Mesenchymal stem cell (in vitro differentiated cells and primary cell): ENCODE results near the gene XIRP1.

Experiments
- DNase-seq: peaks from one replicate; pipeline ENCODE4 v3.0.0-alpha.2; 2013
- H2AFZ ChIP-seq: one replicate; pipeline ENCODE4 v1.6.1; 2013; ENCODE audit warnings: low read depth, mild to moderate bottlenecking, control low read depth, inconsistent platforms, low read length, moderate library complexity
- H2AK5ac ChIP-seq: 2 replicates; pipeline ENCODE4 v1.6.1; 2013; ENCODE audit warnings: low read length, moderate library complexity, mild to moderate bottlenecking, inconsistent platforms; ENCODE audit not compliant: severe bottlenecking
- H2BK120ac ChIP-seq: one replicate; pipeline ENCODE4 v1.6.1; 2013; ENCODE audit warnings: low read depth, mild to moderate bottlenecking, inconsistent platforms, low read length, moderate library complexity
- H2BK12ac ChIP-seq, 2 experiments: one replicate each; pipeline ENCODE4 v1.6.1; 2013; ENCODE audit warnings: inconsistent platforms in 2 of 2, low read length in 2 of 2, mild to moderate bottlenecking in 2 of 2, moderate library complexity in 2 of 2, control low read depth in 1 of 2
- H2BK15ac ChIP-seq: one replicate; pipeline ENCODE4 v1.6.1; 2013; ENCODE audit warnings: mild to moderate bottlenecking, low read depth, inconsistent platforms; ENCODE audit not compliant: poor library complexity, severe bottlenecking
- H2BK5ac ChIP-seq: 2 replicates; pipeline ENCODE4 v1.6.1; 2013; ENCODE audit warnings: low read depth, mild to moderate bottlenecking, low read length, control low read depth, inconsistent platforms; ENCODE audit not compliant: poor library complexity, severe bottlenecking
- H3K14ac ChIP-seq, 2 experiments: one replicate each; pipeline ENCODE4 v1.6.1; 2013; ENCODE audit warnings: inconsistent platforms in 2 of 2, low read length in 2 of 2, control low read depth in 1 of 2, mild to moderate bottlenecking in 1 of 2, moderate library complexity in 1 of 2
- H3K18ac ChIP-seq, 2 experiments: one replicate each; pipeline ENCODE4 v1.6.1; 2013; ENCODE audit warnings: inconsistent platforms in 2 of 2, low read length in 2 of 2, control low read depth in 1 of 2, low read depth in 1 of 2, mild to moderate bottlenecking in 1 of 2
- H3K23ac ChIP-seq, 2 experiments: one replicate each; pipeline ENCODE4 v1.6.1; 2013; ENCODE audit warnings: inconsistent platforms in 2 of 2, low read length in 2 of 2, mild to moderate bottlenecking in 2 of 2, moderate library complexity in 2 of 2, control low read depth in 1 of 2
- H3K27ac ChIP-seq: 2 replicates; pipeline ENCODE4 v1.5.1; 2013; ENCODE audit warnings: mild to moderate bottlenecking, moderate library complexity, low read length, control low read depth, inconsistent platforms; ENCODE audit not compliant: poor library complexity, severe bottlenecking
- H3K27me3 ChIP-seq, 2 experiments: 2 replicates each; pipeline versions ENCODE4 v1.6.1 to v1.7.0; 2013; ENCODE audit warnings: low read length in 2 of 2, mild to moderate bottlenecking in 2 of 2, moderate library complexity in 2 of 2, control low read depth in 1 of 2, inconsistent platforms in 1 of 2; ENCODE audit not compliant: control insufficient read depth in 1 of 2, insufficient read depth in 1 of 2
- H3K36me3 ChIP-seq, 2 experiments: 2 replicates each; pipeline versions ENCODE4 v1.6.1 to v1.7.0; 2013; ENCODE audit warnings: low read length in 2 of 2, control low read depth in 1 of 2, inconsistent platforms in 1 of 2, low read depth in 1 of 2, mild to moderate bottlenecking in 1 of 2; ENCODE audit not compliant: insufficient read depth in 2 of 2, control insufficient read depth in 1 of 2
- H3K4ac ChIP-seq, 2 experiments: one replicate each; pipeline ENCODE4 v1.6.1; 2013; ENCODE audit warnings: inconsistent platforms in 2 of 2, low read length in 2 of 2, mild to moderate bottlenecking in 2 of 2, moderate library complexity in 2 of 2, control low read depth in 1 of 2, low read depth in 1 of 2
- H3K4me1 ChIP-seq: 2 replicates; pipeline ENCODE4 v1.6.1; 2013; ENCODE audit warnings: low read depth, low read length, control low read depth; ENCODE audit not compliant: control insufficient read depth, insufficient read depth
- H3K4me2 ChIP-seq: 2 replicates; pipeline ENCODE4 v1.6.1; 2013; ENCODE audit warnings: low read length, mild to moderate bottlenecking, inconsistent platforms; ENCODE audit not compliant: poor library complexity, severe bottlenecking
- H3K4me3 ChIP-seq, 2 experiments: 2 replicates each; pipeline versions ENCODE4 v1.5.1 to v1.7.0; 2013; ENCODE audit warnings: low read length in 2 of 2, mild to moderate bottlenecking in 2 of 2, control low read depth in 1 of 2, low read depth in 1 of 2; ENCODE audit not compliant: insufficient read depth in 1 of 2
- H3K79me1 ChIP-seq: replicated peaks from 2 replicates; pipeline ENCODE4 v1.6.1; 2013; ENCODE audit warnings: mild to moderate bottlenecking, control low read depth, low read length, inconsistent platforms; ENCODE audit not compliant: poor library complexity, severe bottlenecking
- H3K9ac ChIP-seq: 2 replicates; pipeline ENCODE4 v1.7.0; 2013; ENCODE audit warnings: mild to moderate bottlenecking, low read length, moderate library complexity
- H3K9me3 ChIP-seq: 2 replicates; pipeline ENCODE4 v1.7.0; 2013; ENCODE audit warnings: mild to moderate bottlenecking, low read length; ENCODE audit not compliant: control insufficient read depth
- H4K8ac ChIP-seq: one replicate; pipeline ENCODE4 v1.6.1; 2013; ENCODE audit warnings: inconsistent platforms, mild to moderate bottlenecking, low read length, moderate library complexity
- H4K91ac ChIP-seq: one replicate; pipeline ENCODE4 v1.6.1; 2013; ENCODE audit warnings: mild to moderate bottlenecking, low read length, inconsistent platforms
- WGBS: methylation state at CpG from one replicate; pipeline ENCODE4 v1.1.7; 2013; ENCODE audit warnings: mixed read lengths; 5-methylcytosine and 5-hydroxymethylcytosine counted together

Gene XIRP1

GRCh38 chr3:39205131-39205530 is 12.7 kb upstream of the XIRP1 start:
- no peak overlapping the region for H3K4me3 ChIP-seq
- H3K23ac ChIP-seq = no peak overlapping the region
- no peak overlapping the region for H2AK5ac ChIP-seq
- H3K27ac ChIP-seq = no peak overlapping the region
- H3K9me3 ChIP-seq = peaks cover 4% of the 10 kb centered on the region
- H3K4me1 ChIP-seq = no peaks in the 10 kb centered on the region
- H4K8ac ChIP-seq = no peak overlapping the region
- H3K4me2 ChIP-seq = no peak overlapping the region
- no peak overlapping the region for H3K4ac ChIP-seq
- H2BK120ac ChIP-seq = no peak overlapping the region
- no peak overlapping the region for H3K18ac ChIP-seq
- H2BK12ac ChIP-seq = no peak overlapping the region
- H3K27me3 ChIP-seq = peaks cover 44 to 61% of the 10 kb centered on the region in 2 experiments
- WGBS = 76% methylated on average over 2 of the region's 2 CpGs
- no peak overlapping the region for H4K91ac ChIP-seq
- DNase-seq = no peak
- no peak overlapping the region for H3K9ac ChIP-seq
- no peak overlapping the region for H2BK15ac ChIP-seq
- no peak overlapping the region for H2BK5ac ChIP-seq
- H2AFZ ChIP-seq = no peak overlapping the region
- no peaks in the 10 kb centered on the region for H3K79me1 ChIP-seq
- no peak overlapping the region for H3K14ac ChIP-seq
- H3K36me3 ChIP-seq = no peaks in the 10 kb centered on the region

GRCh38 chr3:39203860-39204259 is 11.5 kb upstream of the XIRP1 start:
- Histone ChIP-seq H3K4me3 (no peak overlapping the region), H2BK12ac (no peak overlapping the region), H3K79me1 (no peaks in the 10 kb centered on the region), H2BK5ac (no peak overlapping the region), H2BK15ac (no peak overlapping the region), H3K14ac (no peak overlapping the region), H3K4ac (no peak overlapping the region), H3K4me2 (no peak overlapping the region), H3K23ac (no peak overlapping the region), H3K27ac (no peak overlapping the region), H3K18ac (no peak overlapping the region), H3K27me3 (peaks cover 43 to 65% of the 10 kb centered on the region in 2 experiments), H3K4me1 (no peaks in the 10 kb centered on the region), H4K91ac (no peak overlapping the region), H3K9ac (no peak overlapping the region), H2AK5ac (no peak overlapping the region), H2AFZ (no peak overlapping the region), H2BK120ac (no peak overlapping the region), H4K8ac (no peak overlapping the region), H3K36me3 (no peaks in the 10 kb centered on the region), H3K9me3 (peaks cover 4% of the 10 kb centered on the region)
- WGBS = 89% methylated on average over 5 of the region's 5 CpGs
- no peak for DNase-seq

GRCh38 chr3:39203402-39203801 is 11.0 kb upstream of the XIRP1 start:
- Histone ChIP-seq H2AK5ac (no peak overlapping the region), H4K8ac (no peak overlapping the region), H3K36me3 (no peaks in the 10 kb centered on the region), H2BK120ac (no peak overlapping the region), H3K4ac (no peak overlapping the region), H2AFZ (no peak overlapping the region), H3K9me3 (peaks cover 4% of the 10 kb centered on the region), H2BK12ac (no peak overlapping the region), H3K14ac (no peak overlapping the region), H3K27me3 (peaks cover 43 to 69% of the 10 kb centered on the region in 2 experiments), H3K9ac (no peak overlapping the region), H3K27ac (no peak overlapping the region), H2BK5ac (no peak overlapping the region), H3K4me1 (no peaks in the 10 kb centered on the region), H3K4me2 (no peak overlapping the region), H4K91ac (no peak overlapping the region), H3K23ac (no peak overlapping the region), H3K18ac (no peak overlapping the region), H2BK15ac (peak overlapping the region; percentile 67), H3K4me3 (no peak overlapping the region), H3K79me1 (no peaks in the 10 kb centered on the region)
- WGBS = 87% methylated on average over 4 of the region's 4 CpGs
- no peak for DNase-seq

GRCh38 chr3:39202094-39202493 is 9.7 kb upstream of the XIRP1 start:
- H3K18ac ChIP-seq = no peak overlapping the region
- H3K4ac ChIP-seq = no peak overlapping the region
- H3K9me3 ChIP-seq = peaks cover 4% of the 10 kb centered on the region
- H3K14ac ChIP-seq = no peak overlapping the region
- 45% methylated on average over 3 of the region's 3 CpGs for WGBS
- H3K36me3 ChIP-seq = no peaks in the 10 kb centered on the region
- H3K27ac ChIP-seq = no peak overlapping the region
- H2BK12ac ChIP-seq = no peak overlapping the region
- no peak overlapping the region for H2BK5ac ChIP-seq
- no peak overlapping the region for H2AFZ ChIP-seq
- peaks cover 36 to 64% of the 10 kb centered on the region in 2 experiments for H3K27me3 ChIP-seq
- no peak overlapping the region for H2AK5ac ChIP-seq
- DNase-seq = peak; percentile 44
- no peak overlapping the region for H3K4me2 ChIP-seq
- no peaks in the 10 kb centered on the region for H3K79me1 ChIP-seq
- H4K91ac ChIP-seq = no peak overlapping the region
- no peaks in the 10 kb centered on the region for H3K4me1 ChIP-seq
- H3K23ac ChIP-seq = no peak overlapping the region
- no peak overlapping the region for H3K9ac ChIP-seq
- H2BK15ac ChIP-seq = no peak overlapping the region
- no peak overlapping the region for H4K8ac ChIP-seq
- no peak overlapping the region for H2BK120ac ChIP-seq
- H3K4me3 ChIP-seq = no peak overlapping the region
